ENCODE data around the gene ODAD3.

DNA sequence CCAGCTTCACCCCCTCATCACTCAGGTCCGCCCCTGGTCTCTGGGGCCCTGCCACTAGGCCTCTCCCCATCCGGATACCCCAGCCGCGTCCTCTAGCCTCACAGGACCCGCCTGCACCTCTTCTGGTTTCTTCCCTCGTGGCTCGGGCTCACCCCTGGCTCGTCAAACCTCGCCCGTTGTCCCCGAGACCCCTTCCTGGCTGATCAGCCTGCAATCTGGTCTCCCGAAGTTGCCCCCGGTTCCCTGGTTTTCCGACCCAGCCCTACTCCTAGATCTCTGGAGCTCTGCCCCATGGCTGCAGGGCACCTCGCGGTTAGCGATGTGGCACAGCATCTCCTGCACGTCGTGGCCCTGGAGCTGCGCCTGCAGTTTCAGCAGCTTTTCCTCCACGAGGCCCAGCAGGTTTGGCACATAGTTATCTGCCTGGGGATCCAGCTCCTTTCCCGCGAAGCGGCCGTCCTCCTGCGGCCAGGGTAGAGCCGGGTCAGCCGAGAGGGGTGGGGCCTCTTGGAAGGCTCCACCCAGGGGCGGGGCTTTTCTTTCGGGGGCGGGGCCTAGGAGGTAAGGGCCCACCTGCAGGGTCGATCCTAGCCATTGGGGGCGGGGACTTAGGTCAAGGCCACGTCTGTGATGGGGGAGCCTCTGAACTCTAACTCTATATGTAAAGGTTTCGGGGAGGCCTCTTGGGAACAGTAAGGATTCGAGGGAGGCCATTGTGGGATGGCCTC is 13.4 kb downstream of the ODAD3 start:
- TF ChIP-seq EZH2 (IDR thresholded peaks at IDR 0.05) (no peak), POLR2AphosphoS5 (IDR thresholded peaks at IDR 0.05; ENCODE audit: borderline replicate concordance, low read depth, low read length) (no peak)
